ENCODE data around the gene RASA4.
"Not testable (repeated sequence)": the region's sequence is repeated elsewhere in the genome, so short reads cannot be mapped to it uniquely, and the experiment has no call there.

DNA sequence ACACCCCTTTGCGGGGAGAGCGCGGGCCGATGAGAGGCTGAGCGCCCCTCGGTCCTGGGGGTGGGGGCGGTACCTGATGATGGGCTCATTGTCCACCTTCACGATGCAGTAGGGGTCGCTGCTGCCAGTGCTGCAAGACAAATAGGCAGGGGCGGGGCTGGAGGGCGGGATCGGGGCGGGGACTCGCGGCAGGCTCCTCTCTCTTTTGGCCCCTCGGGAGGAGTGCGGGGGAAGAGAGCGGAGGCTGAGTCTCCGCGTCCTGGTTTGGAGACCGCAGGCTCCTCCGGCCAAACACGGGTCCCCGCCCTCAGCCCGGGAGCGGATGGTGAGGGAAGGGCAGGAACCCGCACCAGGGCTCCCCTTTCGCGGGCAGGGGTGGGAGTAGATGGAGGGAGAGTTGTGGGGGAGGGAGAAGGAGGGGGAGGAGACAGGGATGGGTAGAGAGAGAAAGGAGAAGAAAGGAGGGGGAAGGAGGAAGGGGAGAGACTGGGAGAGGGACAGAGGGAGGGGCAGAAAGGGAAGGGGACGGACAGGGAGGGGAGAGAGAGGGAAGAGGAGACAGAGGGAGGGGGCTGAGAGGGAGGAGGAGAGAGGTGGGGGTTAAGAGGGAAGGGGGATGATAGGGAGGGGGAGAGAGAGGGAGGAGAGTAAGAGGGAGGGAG lies 5.4 kb downstream of the RASA4 start:
- TF ChIP-seq, protein P1, sequence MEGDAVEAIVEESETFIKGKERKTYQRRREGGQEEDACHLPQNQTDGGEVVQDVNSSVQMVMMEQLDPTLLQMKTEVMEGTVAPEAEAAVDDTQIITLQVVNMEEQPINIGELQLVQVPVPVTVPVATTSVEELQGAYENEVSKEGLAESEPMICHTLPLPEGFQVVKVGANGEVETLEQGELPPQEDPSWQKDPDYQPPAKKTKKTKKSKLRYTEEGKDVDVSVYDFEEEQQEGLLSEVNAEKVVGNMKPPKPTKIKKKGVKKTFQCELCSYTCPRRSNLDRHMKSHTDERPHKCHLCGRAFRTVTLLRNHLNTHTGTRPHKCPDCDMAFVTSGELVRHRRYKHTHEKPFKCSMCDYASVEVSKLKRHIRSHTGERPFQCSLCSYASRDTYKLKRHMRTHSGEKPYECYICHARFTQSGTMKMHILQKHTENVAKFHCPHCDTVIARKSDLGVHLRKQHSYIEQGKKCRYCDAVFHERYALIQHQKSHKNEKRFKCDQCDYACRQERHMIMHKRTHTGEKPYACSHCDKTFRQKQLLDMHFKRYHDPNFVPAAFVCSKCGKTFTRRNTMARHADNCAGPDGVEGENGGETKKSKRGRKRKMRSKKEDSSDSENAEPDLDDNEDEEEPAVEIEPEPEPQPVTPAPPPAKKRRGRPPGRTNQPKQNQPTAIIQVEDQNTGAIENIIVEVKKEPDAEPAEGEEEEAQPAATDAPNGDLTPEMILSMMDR (IDR thresholded peaks at IDR 0.05; ENCODE audit: low read depth, low read length, missing input control): not testable (repeated sequence)
- TF ChIP-seq YY1 (IDR thresholded peaks at IDR 0.05); GABPA (IDR thresholded peaks at IDR 0.05 in 1 of 2, conservative IDR thresholded peaks at IDR 0.05 in 1 of 2); RAD21 (IDR thresholded peaks at IDR 0.05); SP1 (IDR thresholded peaks at IDR 0.05): not testable (repeated sequence)
